K562 (cell line): ENCODE data around the gene IKBKG. TPM values are rescaled to one million over a fixed set of nuclear protein-coding genes. Genes with fewer than 3 reads are reported as not detected.
A peak's percentile ranks its signal among the peaks of the same experiment; 100 is the strongest.

ENCODE experiments used
- AFF1 ChIP-seq, 2 experiments: fragments of 450-650 bp; IDR thresholded peaks; 2 replicates each; pipeline ENCODE4 v1.6.1; 2018; ENCODE audit warnings: mild to moderate bottlenecking in 2 of 2, low read depth in 1 of 2; ENCODE audit not compliant: partially characterized antibody in 2 of 2
- CAMTA2 ChIP-seq: fragments of 250-450 bp; sonication (Bioruptor Pico); conservative IDR thresholded peaks from 2 replicates; pipeline ENCODE4 v1.5.1; 2022
- CHD1 ChIP-seq: fragments of 200-600 bp; sonication (generic); IDR thresholded peaks from one replicate; pipeline ENCODE4 v1.6.1; 2012; ENCODE audit warnings: mild to moderate bottlenecking, moderate library complexity, low read length, inconsistent platforms
- DPF2 ChIP-seq: fragments of 450-650 bp; IDR thresholded peaks from 2 replicates; pipeline ENCODE4 v1.6.1; 2016
- KDM1A ChIP-seq, 2 experiments: fragments of 450-650 bp; IDR thresholded peaks; 2 replicates each; pipeline ENCODE4 v1.6.1; 2016; ENCODE audit warnings: mild to moderate bottlenecking in 2 of 2
- KDM5B ChIP-seq: fragments of 200-600 bp; sonication (generic); IDR thresholded peaks from 2 replicates; pipeline ENCODE4 v1.6.1; 2012; ENCODE audit warnings: low read depth, mild to moderate bottlenecking, moderate library complexity, low read length, control low read depth, inconsistent platforms; ENCODE audit not compliant: insufficient replicate concordance
- MLX ChIP-seq, 2 experiments: fragments of 450-650 bp in 1 of 2; sonication (generic) in 1 of 2; formaldehyde crosslinking; conservative IDR thresholded peaks; 2 replicates each; pipeline versions ENCODE4 v1.4.0 to v1.8.1; 2020 to 2022; ENCODE audit warnings: mild to moderate bottlenecking in 1 of 2, missing genetic modification reagents in 1 of 2
- RUNX1 ChIP-seq: sonication (generic); IDR thresholded peaks from 2 replicates; pipeline ENCODE4 v1.6.1; 2016; ENCODE audit warnings: antibody characterized with exemption, low read depth
- STAT5A ChIP-seq: IDR thresholded peaks from 2 replicates; pipeline ENCODE4 v1.6.1; 2012; ENCODE audit warnings: low read length, inconsistent platforms, borderline replicate concordance
- TEAD4 ChIP-seq, 2 experiments: sonication (generic) in 1 of 2; formaldehyde crosslinking in 1 of 2; IDR thresholded peaks; 2 replicates each; pipeline versions ENCODE4 v1.6.1 to v1.8.0; 2012 to 2022; ENCODE audit warnings: borderline replicate concordance in 1 of 2, inconsistent platforms in 1 of 2, low read length in 1 of 2, mild to moderate bottlenecking in 1 of 2, missing genetic modification reagents in 1 of 2
- USF1 ChIP-seq: sonication (generic); formaldehyde crosslinking; IDR thresholded peaks from 2 replicates; pipeline ENCODE4 v1.9.0; 2022; ENCODE audit warnings: mild to moderate bottlenecking, missing genetic modification reagents
- ZNF655 ChIP-seq: fragments of 250-450 bp; sonication (Bioruptor Pico); IDR thresholded peaks from 2 replicates; pipeline ENCODE4 v1.5.0; 2021
- polyA plus RNA-seq, 8 experiments: library from polyadenylated mRNA; depleted of rRNA in 4 of 8; stranded (reverse) in 5 of 8; unstranded in 3 of 8; fragments of >200 nt; fragmentation: Nextera tagmentation in 2 of 8; fragmentation: Illumina TruSeq in 1 of 8; extraction: Ambion mirVana in 2 of 8; extraction: Trizol in 1 of 8; gene quantifications; 2 replicates each; pipeline versions ENCODE4 v1.2.1 to v1.2.3, GENCODE V29; 2011 to 2014; ENCODE audit warnings: inconsistent platforms in 1 of 8, missing spikeins in 1 of 8
- total RNA-seq, 7 experiments: library from RNA; depleted of rRNA in 6 of 7; stranded (reverse); fragments of >200 nt in 6 of 7; fragmentation: Illumina TruSeq in 2 of 7; extraction: Trizol in 2 of 7; gene quantifications; 2 replicates each; pipeline versions ENCODE4 v1.2.1 to v1.2.3, GENCODE V29; 2011 to 2021; ENCODE audit warnings: low replicate concordance in 1 of 7
- TF ChIP-seq, protein P1 (sequence below): fragments of 450-650 bp; IDR thresholded peaks from 2 replicates; pipeline ENCODE4 v1.6.1; 2014; ENCODE audit warnings: low read depth, mild to moderate bottlenecking, moderate library complexity, borderline replicate concordance
- TF ChIP-seq, protein P2 (sequence below): fragments of 450-650 bp; formaldehyde crosslinking; IDR thresholded peaks from 2 replicates; pipeline ENCODE4 v1.4.0; 2022; ENCODE audit warnings: missing genetic modification characterization
- TF ChIP-seq, protein P3 (sequence below), 2 experiments: fragments of 450-650 bp in 1 of 2; sonication (generic) in 1 of 2; formaldehyde crosslinking in 1 of 2; IDR thresholded peaks in 1 of 2; conservative IDR thresholded peaks in 1 of 2; 2 replicates each; pipeline versions ENCODE4 v1.6.1 to v1.8.1; 2016 to 2023; ENCODE audit warnings: mild to moderate bottlenecking in 2 of 2, moderate library complexity in 2 of 2, inconsistent platforms in 1 of 2, missing genetic modification reagents in 1 of 2

The IKBKG gene
- total and polyA plus RNA-seq, 9 of the 15 experiments (the other 6 are each of a cell fraction or from before 2014, with no cell fraction given) = 0.68 to 60.0 (median 21.9) TPM

GRCh38 chrX:154516656-154517100, 30.7 kb upstream of the IKBKG start (continued):
- TF ChIP-seq, protein P1, sequence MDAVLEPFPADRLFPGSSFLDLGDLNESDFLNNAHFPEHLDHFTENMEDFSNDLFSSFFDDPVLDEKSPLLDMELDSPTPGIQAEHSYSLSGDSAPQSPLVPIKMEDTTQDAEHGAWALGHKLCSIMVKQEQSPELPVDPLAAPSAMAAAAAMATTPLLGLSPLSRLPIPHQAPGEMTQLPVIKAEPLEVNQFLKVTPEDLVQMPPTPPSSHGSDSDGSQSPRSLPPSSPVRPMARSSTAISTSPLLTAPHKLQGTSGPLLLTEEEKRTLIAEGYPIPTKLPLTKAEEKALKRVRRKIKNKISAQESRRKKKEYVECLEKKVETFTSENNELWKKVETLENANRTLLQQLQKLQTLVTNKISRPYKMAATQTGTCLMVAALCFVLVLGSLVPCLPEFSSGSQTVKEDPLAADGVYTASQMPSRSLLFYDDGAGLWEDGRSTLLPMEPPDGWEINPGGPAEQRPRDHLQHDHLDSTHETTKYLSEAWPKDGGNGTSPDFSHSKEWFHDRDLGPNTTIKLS = 0 out of 2 replicates have a peak, but pooled peaks have one; percentile 16
- TF ChIP-seq, protein P2, sequence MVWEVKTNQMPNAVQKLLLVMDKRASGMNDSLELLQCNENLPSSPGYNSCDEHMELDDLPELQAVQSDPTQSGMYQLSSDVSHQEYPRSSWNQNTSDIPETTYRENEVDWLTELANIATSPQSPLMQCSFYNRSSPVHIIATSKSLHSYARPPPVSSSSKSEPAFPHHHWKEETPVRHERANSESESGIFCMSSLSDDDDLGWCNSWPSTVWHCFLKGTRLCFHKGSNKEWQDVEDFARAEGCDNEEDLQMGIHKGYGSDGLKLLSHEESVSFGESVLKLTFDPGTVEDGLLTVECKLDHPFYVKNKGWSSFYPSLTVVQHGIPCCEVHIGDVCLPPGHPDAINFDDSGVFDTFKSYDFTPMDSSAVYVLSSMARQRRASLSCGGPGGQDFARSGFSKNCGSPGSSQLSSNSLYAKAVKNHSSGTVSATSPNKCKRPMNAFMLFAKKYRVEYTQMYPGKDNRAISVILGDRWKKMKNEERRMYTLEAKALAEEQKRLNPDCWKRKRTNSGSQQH (CRISPR knock-in tag) = no peak
- peak; percentile 30; the same call in 1 of the 2 replicates for TF ChIP-seq TEAD4 (IDR thresholded peaks at IDR 0.05; ENCODE audit: low read length)
- TF ChIP-seq TEAD4 (CRISPR knock-in tag; IDR thresholded peaks at IDR 0.05; ENCODE audit: borderline replicate concordance) = no peak
- TF ChIP-seq MLX (CRISPR knock-in tag; conservative IDR thresholded peaks at IDR 0.05) = no peak
- TF ChIP-seq STAT5A = no peak
- TF ChIP-seq AFF1 (IDR thresholded peaks at IDR 0.05; ENCODE audit: low read depth in 1 of 2, partially characterized antibody in 2 of 2) = peak in 1 of 2 experiments; percentile 33
- TF ChIP-seq KDM1A (IDR thresholded peaks at IDR 0.05) = no peak
- TF ChIP-seq KDM5B = no peak
- TF ChIP-seq, protein P3, sequence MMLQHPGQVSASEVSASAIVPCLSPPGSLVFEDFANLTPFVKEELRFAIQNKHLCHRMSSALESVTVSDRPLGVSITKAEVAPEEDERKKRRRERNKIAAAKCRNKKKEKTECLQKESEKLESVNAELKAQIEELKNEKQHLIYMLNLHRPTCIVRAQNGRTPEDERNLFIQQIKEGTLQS (IDR thresholded peaks at IDR 0.05) = 0 out of 2 replicates have a peak, but pooled peaks have one; percentile 7
- TF ChIP-seq, protein P3 (CRISPR knock-in tag; conservative IDR thresholded peaks at IDR 0.05) = no peak
- no peak for TF ChIP-seq CHD1
- TF ChIP-seq CAMTA2 = no peak
- 0 out of 2 replicates have a peak, but pooled peaks have one; percentile 25 for TF ChIP-seq DPF2
- TF ChIP-seq RUNX1 = no peak
- no peak for TF ChIP-seq ZNF655 (CRISPR knock-in tag)
- TF ChIP-seq USF1 (CRISPR knock-in tag) = peak; percentile 67; the same call in 1 of the 2 replicates
